GM12878 (cell line): ENCODE measurements around the gene MBD3. TPM values are rescaled to one million over a fixed set of nuclear protein-coding genes. Genes with fewer than 3 reads are reported as not detected.

ENCODE experiments used
- ATAC-seq: fragments of 200-7000 bp; cut with Tn5 transposase; 3 replicates; pipeline ENCODE4 v1.9.1; 2020; ENCODE audit warnings: mild to moderate bottlenecking, moderate library complexity
- BruUV-seq: library from RNA; stranded (reverse); fragments of 400-500 nt; replicated peaks from 2 replicates; lab custom pipeline; 2021; lab: Mats Ljungman, UMichigan
- CTCF ChIA-PET: fragments of 300-600 bp; sonication (Branson Sonifier 250); formaldehyde crosslinking; extraction: SDS; loops from one replicate; lab custom pipeline; 2021; ENCODE audit warnings: inconsistent platforms; lab: Yijun Ruan, JAX
- POLR2A ChIA-PET: fragments of 350-600 bp; formaldehyde crosslinking; extraction: SDS; loops from one replicate; lab custom pipeline; 2021; ENCODE audit warnings: inconsistent platforms; lab: Charles Lee
- RAD21 ChIA-PET: fragments of 300-600 bp; sonication (Branson Sonifier 250); formaldehyde crosslinking; loops from one replicate; lab custom pipeline; 2023; ENCODE audit warnings: antibody characterized with exemption; ENCODE audit not compliant: unreplicated experiment; lab: Charles Lee
- SMC1A ChIA-PET: fragments of 300-600 bp; sonication (Branson Sonifier 250); formaldehyde crosslinking; loops from one replicate; lab custom pipeline; 2023; ENCODE audit not compliant: unreplicated experiment, uncharacterized antibody; lab: Charles Lee
- DNase-seq: peaks from one replicate; pipeline ENCODE4 v3.0.0-alpha.2; 2011; ENCODE audit warnings: low read depth, low spot score
- FAIRE-seq: peaks from 3 replicates; lab custom pipeline; 2011; peaks lifted over from hg19 to GRCh38; lab: Jason Lieb, UNC
- H2AFZ ChIP-seq: 2 replicates; pipeline ENCODE4 v1.6.0; 2011; ENCODE audit warnings: low read depth, low read length, control low read depth; ENCODE audit not compliant: control insufficient read depth
- H3K27ac ChIP-seq: 2 replicates; pipeline ENCODE4 v1.5.1; 2011; ENCODE audit warnings: control low read depth; ENCODE audit not compliant: control insufficient read depth, insufficient read depth
- H3K27me3 ChIP-seq, 2 experiments: replicated peaks in 1 of 2; 2 replicates each; pipeline versions ENCODE4 v1.6.0 to v1.6.1; 2011; ENCODE audit warnings: low read length in 1 of 2; ENCODE audit not compliant: control insufficient read depth in 2 of 2, insufficient read depth in 2 of 2
- H3K36me3 ChIP-seq, 2 experiments: 2 replicates each; pipeline ENCODE4 v1.5.1; 2011; ENCODE audit warnings: low read length in 1 of 2; ENCODE audit not compliant: control insufficient read depth in 2 of 2, insufficient read depth in 2 of 2
- H3K4me1 ChIP-seq: 2 replicates; pipeline ENCODE4 v1.6.1; 2011; ENCODE audit warnings: mild to moderate bottlenecking, low read length, moderate library complexity, mixed read lengths; ENCODE audit not compliant: control insufficient read depth, insufficient read depth
- H3K4me2 ChIP-seq: 2 replicates; pipeline ENCODE4 v1.6.0; 2011; ENCODE audit warnings: control low read depth; ENCODE audit not compliant: control insufficient read depth, insufficient read depth
- H3K4me3 ChIP-seq: fragments of 200-600 bp; sonication (generic); 2 replicates; pipeline ENCODE4 v1.5.1; 2016
- H3K79me2 ChIP-seq: 2 replicates; pipeline ENCODE4 v1.6.0; 2011; ENCODE audit warnings: low read length; ENCODE audit not compliant: control insufficient read depth, insufficient read depth
- H3K9ac ChIP-seq: 2 replicates; pipeline ENCODE4 v1.8.0; 2011; ENCODE audit warnings: low read length, control low read depth, mixed read lengths; ENCODE audit not compliant: control insufficient read depth, insufficient read depth
- H3K9me3 ChIP-seq: replicated peaks from 3 replicates; pipeline ENCODE4 v1.5.1; 2011; ENCODE audit warnings: mild to moderate bottlenecking, low read length; ENCODE audit not compliant: control insufficient read depth, insufficient read depth
- H4K20me1 ChIP-seq: 2 replicates; pipeline ENCODE4 v1.6.0; 2011; ENCODE audit not compliant: control insufficient read depth, insufficient read depth
- ASH2L ChIP-seq: fragments of 300-600, 200-600 bp; sonication (generic); IDR thresholded peaks from 2 replicates; pipeline ENCODE4 v1.6.1; 2017; ENCODE audit warnings: low read depth, mild to moderate bottlenecking, borderline replicate concordance
- CBX3 ChIP-seq: fragments of 200-600 bp; sonication (generic); IDR thresholded peaks from 2 replicates; pipeline ENCODE4 v1.6.1; 2016; ENCODE audit warnings: low read depth, borderline replicate concordance
- ELK1 ChIP-seq: IDR thresholded peaks from 2 replicates; pipeline ENCODE4 v1.6.1; 2012; ENCODE audit warnings: low read depth, low read length, improper control_type of control experiment
- EZH2 ChIP-seq: IDR thresholded peaks from 2 replicates; pipeline ENCODE4 v1.6.1; 2012; ENCODE audit warnings: low read depth, mild to moderate bottlenecking, control low read depth, inconsistent platforms, low read length, borderline replicate concordance; ENCODE audit not compliant: control insufficient read depth
- NR2C1 ChIP-seq: fragments of 450-650 bp; IDR thresholded peaks from 2 replicates; pipeline ENCODE4 v1.6.1; 2017; ENCODE audit warnings: antibody characterized with exemption, mild to moderate bottlenecking, moderate library complexity
- PBX3 ChIP-seq: IDR thresholded peaks from 2 replicates; pipeline ENCODE4 v1.6.1; 2011; ENCODE audit warnings: mild to moderate bottlenecking, low read depth, low read length, moderate library complexity; ENCODE audit not compliant: insufficient replicate concordance
- POLR2AphosphoS5 ChIP-seq: IDR thresholded peaks from 2 replicates; pipeline ENCODE4 v1.6.1; 2011; ENCODE audit warnings: mild to moderate bottlenecking, low read length, inconsistent platforms
- REST ChIP-seq: IDR thresholded peaks from 2 replicates; pipeline ENCODE4 v1.6.1; 2012; ENCODE audit warnings: mild to moderate bottlenecking, low read depth, low read length
- TCF7 ChIP-seq: IDR thresholded peaks from 2 replicates; pipeline ENCODE4 v1.6.1; 2014; ENCODE audit warnings: antibody characterized with exemption, borderline replicate concordance
- YBX1 ChIP-seq: fragments of 450-650 bp; IDR thresholded peaks from 2 replicates; pipeline ENCODE4 v1.6.1; 2016; ENCODE audit warnings: antibody characterized with exemption
- WGBS: methylation state at CpG from one replicate; pipeline ENCODE4 v1.1.6; 2016; ENCODE audit warnings: low lambda C conversion rate; ENCODE audit not compliant: insufficient replicate concordance, insufficient coverage; ENCODE audit errors: missing lambda C conversion rate; 5-methylcytosine and 5-hydroxymethylcytosine counted together
- in situ Hi-C: fragments of 300-500 bp; cut with MboI; formaldehyde crosslinking; loops from 9 replicates; pipeline ENCODE4 v1.14.3; 2018; ENCODE audit warnings: mixed read lengths
- intact Hi-C: fragments of 100-400 bp; cut with micrococcal nuclease; formaldehyde crosslinking; loops from one replicate; pipeline ENCODE4 v1.14.2; 2022; ENCODE audit not compliant: unreplicated experiment
- polyA plus RNA-seq, 11 experiments: library from polyadenylated mRNA; depleted of rRNA in 4 of 11; unstranded in 6 of 11; stranded (reverse) in 5 of 11; fragments of >200 nt; fragmentation: Nextera tagmentation in 4 of 11; fragmentation: Illumina TruSeq in 1 of 11; extraction: Ambion mirVana in 4 of 11; extraction: Trizol in 1 of 11; gene quantifications; 1 replicate in 1 of 11; 2 replicates in 10 of 11; pipeline versions ENCODE4 v1.2.1 to v1.2.3, GENCODE V29; 2011 to 2016; ENCODE audit warnings: inconsistent platforms in 2 of 11, missing spikeins in 2 of 11, low read depth in 1 of 11
- total RNA-seq, 4 experiments: library from RNA; depleted of rRNA in 3 of 4; stranded (reverse); fragments of >200 nt in 3 of 4; fragmentation: Illumina TruSeq in 1 of 4; extraction: Trizol in 1 of 4; gene quantifications; 2 replicates each; pipeline versions ENCODE4 v1.2.1 to v1.2.3, GENCODE V29; 2013 to 2021

MBD3 gene
- total and polyA plus RNA-seq, 10 of the 15 experiments (the other 5 are each of a cell fraction or from before 2014, with no cell fraction given): 0.13 to 107 (median 21.9) TPM

- no TSS peak for BruUV-seq
- no peak for TF ChIP-seq PBX3
- TF ChIP-seq ASH2L: no peak
- TF ChIP-seq ELK1: no peak
- no peak for TF ChIP-seq YBX1
- TF ChIP-seq NR2C1: no peak
- no peak for TF ChIP-seq CBX3
- no peak for TF ChIP-seq REST
- no peak for TF ChIP-seq POLR2AphosphoS5
- TF ChIP-seq TCF7: no peak
- no peak for TF ChIP-seq EZH2
- CTCF ChIA-PET: interaction anchor here (0.8 kb wide), 1 partner anchor 18 kb away, joined by 3 read pairs; no protein-coding TSS in a partner anchor
These were observed 19.9 kb downstream of the MBD3 start for GRCh38 chr19:1572795-1573194.

More at GRCh38 chr19:1572795-1573194, 19.9 kb downstream of the MBD3 start:
- SMC1A ChIA-PET: no interaction called here
- 61% methylated on average over 8 of the region's 9 CpGs for WGBS
- in situ Hi-C loops (no loop called here), intact Hi-C loops (no loop called here)
- Histone ChIP-seq H3K36me3 (no peaks in the 10 kb centered on the region), H3K9ac (no peak overlapping the region), H3K4me3 (no peak overlapping the region), H3K27ac (no peak overlapping the region), H2AFZ (no peak overlapping the region), H3K4me1 (no peaks in the 10 kb centered on the region), H3K9me3 (no peaks in the 10 kb centered on the region), H4K20me1 (no peaks in the 10 kb centered on the region), H3K79me2 (no peaks in the 10 kb centered on the region), H3K27me3 (no peaks in the 10 kb centered on the region), H3K4me2 (no peak overlapping the region)
- POLR2A ChIA-PET: no interaction called here
- ATAC-seq (no peak), FAIRE-seq (no peak), DNase-seq (no peak)
- RAD21 ChIA-PET: no interaction called here
